Measurements from ENCODE around the gene CPAMD8.
A peak's percentile ranks its signal among the peaks of the same experiment; 100 is the strongest.

The CPAMD8 gene

DNA sequence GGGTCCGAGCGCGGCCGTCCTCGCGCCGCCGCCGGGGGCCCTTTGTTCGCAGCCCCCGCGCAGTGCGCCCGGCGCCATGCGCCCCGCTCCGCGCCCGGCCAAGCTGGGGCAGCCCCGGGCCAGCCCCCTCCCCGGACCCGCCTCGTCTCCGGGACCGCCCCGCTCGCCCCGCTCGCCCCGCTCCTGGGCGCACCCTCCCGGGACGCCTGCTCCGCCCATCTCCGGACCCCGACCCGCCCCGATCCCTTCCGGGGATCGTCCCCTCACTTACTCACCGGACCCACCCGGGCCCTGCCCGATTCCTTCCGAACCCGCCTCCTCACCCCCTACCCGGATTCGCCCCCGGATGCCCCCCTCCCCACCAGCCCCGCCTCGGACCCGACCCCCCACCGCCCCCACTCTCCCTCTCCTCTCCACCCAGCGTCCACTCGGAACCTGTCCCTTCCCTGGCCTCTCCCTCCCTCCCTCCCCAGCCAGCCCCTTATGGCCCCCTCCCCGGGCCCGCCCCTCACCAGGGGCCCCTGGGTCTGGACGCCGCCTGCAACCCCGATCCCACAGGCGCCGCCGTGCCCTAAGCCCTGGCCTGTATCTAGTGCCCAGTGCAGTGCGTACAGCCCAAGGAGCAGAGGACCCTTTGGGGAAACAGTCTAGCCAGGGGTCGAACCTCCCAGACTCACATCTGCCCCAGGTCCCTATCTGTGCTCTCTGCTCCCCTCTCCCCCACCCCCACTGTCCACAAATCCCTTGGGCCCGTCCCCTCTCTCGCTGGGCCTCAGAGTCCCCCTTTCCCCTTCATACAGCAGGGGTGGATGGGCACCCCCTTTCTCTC is at the start of gene CPAMD8:
CPAMD8 (minus strand) TSS at position 105 of the 829 bp plus-strand sequence. CDS start 168 bp downstream, outside the sequence.
- in situ Hi-C loops (cut with HindIII; ENCODE audit: low sequenced_read_pairs), result no loop called here
- DNase-seq (ENCODE audit: low read depth, low spot score), result no peak
- H3K4me3 ChIP-seq (ENCODE audit: low read depth, low read length), result no peak within 1 kb of the TSS
- TF ChIP-seq, protein P1, sequence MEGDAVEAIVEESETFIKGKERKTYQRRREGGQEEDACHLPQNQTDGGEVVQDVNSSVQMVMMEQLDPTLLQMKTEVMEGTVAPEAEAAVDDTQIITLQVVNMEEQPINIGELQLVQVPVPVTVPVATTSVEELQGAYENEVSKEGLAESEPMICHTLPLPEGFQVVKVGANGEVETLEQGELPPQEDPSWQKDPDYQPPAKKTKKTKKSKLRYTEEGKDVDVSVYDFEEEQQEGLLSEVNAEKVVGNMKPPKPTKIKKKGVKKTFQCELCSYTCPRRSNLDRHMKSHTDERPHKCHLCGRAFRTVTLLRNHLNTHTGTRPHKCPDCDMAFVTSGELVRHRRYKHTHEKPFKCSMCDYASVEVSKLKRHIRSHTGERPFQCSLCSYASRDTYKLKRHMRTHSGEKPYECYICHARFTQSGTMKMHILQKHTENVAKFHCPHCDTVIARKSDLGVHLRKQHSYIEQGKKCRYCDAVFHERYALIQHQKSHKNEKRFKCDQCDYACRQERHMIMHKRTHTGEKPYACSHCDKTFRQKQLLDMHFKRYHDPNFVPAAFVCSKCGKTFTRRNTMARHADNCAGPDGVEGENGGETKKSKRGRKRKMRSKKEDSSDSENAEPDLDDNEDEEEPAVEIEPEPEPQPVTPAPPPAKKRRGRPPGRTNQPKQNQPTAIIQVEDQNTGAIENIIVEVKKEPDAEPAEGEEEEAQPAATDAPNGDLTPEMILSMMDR (IDR thresholded peaks at IDR 0.05; ENCODE audit: low read depth, low read length), result no peak

DNA sequence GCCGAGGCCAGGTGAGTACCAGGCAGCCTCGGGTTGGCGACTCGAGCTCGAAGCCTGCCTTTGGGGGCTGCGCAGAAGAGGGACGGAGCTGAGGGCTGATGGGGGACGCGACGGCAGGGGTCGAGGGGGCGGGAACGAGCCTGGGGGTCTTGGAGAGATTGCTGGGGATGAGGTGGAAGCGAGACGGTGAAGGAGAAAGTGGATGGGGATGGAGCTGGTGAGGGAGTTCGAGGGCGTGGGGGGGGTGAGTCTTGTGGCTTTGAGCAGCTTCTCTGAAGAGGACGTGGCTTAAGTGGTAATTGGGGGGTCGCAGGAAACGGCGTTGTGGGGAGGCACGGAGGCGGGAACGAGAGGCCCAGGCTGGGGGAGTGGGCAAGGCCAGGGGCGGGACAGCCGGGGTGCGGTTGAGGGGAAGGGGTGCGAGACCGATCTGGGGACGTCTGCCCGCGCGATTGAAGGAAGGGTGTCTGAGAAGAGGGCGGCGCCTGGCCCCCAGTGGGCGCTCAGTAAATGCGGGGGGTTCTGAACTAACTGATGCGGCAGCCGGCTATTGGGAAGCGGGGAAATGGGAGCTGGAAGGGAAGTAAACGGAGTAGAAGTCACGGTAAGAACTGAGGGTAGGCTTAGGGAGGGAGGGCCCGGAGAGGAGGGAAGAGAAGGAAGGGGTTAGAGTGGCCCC is 49.4 kb upstream of the CPAMD8 start:
- TF ChIP-seq, protein P1 (IDR thresholded peaks at IDR 0.05; ENCODE audit: low read depth, low read length), result no peak
- DNase-seq (ENCODE audit: low read depth, low spot score), result peak; percentile 30
- in situ Hi-C loops (cut with HindIII; ENCODE audit: low sequenced_read_pairs), result no loop called here
- H3K4me3 ChIP-seq (ENCODE audit: low read depth, low read length), result peak overlapping the region; percentile 94

DNA sequence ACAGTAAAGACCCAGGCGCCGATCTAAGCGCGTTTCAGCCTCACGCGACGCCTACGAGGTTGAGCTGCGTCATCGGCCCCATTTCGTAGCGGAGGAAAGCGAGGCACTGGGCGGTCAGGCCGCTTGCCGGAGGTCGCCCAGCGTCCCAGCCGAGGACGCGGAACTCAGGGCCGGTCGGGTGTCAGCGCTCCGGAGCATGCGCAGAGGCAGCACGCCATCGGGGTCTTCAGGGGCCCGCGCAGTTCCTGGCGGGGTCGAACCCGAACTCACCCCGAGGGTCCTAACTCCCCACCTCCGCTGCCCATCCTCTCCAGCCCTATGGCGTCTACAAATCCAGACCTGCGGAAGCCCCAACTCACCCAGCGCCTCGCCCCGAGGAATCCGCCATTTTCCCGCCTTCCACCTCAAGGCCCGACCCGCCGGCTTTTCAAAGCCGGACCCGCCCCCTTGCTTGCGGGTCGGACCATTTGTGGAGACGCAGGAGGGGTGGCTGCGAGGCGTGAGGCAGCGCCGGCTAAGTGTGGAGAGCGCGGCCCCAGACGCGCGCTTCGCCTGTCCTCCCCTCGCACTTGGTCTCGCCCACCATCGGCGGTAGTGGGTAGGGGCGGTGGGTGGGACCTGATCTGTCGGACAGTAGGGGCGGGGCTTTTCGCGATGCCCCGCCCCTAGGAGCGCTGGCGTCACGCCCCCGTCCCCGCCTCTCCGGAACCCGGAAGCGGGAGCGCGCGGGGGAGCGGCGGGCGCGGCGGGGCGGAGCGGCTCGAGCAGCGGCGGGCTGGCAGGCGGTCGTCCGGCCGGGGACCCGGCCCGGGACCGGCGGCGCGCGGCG is 48.6 kb upstream of the CPAMD8 start, which contains the start of the genes HAUS8 and MYO9B:
HAUS8 (minus strand) TSS at position 418 of the 829 bp plus-strand sequence; CDS start at position 388, 30 bp downstream.
MYO9B (plus strand) TSS at position 743 of the 829 bp plus-strand sequence. CDS start 25,941 bp downstream, outside the sequence.
- in situ Hi-C loops (cut with HindIII; ENCODE audit: low sequenced_read_pairs), result no loop called here
- H3K4me3 ChIP-seq (ENCODE audit: low read depth, low read length), result peak within 1 kb of the TSS; percentile 94
- TF ChIP-seq, protein P1 (IDR thresholded peaks at IDR 0.05; ENCODE audit: low read depth, low read length), result no peak
- DNase-seq (ENCODE audit: low read depth, low spot score), result peak; percentile 100

DNA sequence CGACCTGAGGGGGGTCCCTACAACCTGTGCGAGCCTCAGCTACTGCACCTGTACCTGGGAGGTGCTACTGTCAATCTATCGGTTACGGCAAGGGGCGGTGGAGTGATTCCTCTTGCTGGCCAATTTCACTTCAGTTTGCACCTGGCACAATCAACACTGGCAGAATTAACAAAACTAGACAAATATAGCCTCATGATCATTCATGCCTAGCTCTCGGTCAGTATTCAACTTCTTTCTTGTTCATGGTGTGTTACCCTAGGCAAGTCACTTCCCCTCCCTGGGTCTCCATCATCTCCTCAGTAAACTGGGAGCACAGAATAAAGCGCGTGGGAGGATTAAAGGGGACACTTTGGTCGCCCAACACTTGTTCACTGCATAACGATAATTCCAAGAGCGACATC is 48.0 kb upstream of the CPAMD8 start:
- peak overlapping the region; percentile 82 for H3K4me3 ChIP-seq (ENCODE audit: low read depth, low read length)
- TF ChIP-seq, protein P1 (IDR thresholded peaks at IDR 0.05; ENCODE audit: low read depth, low read length), result no peak
- DNase-seq (ENCODE audit: low read depth, low spot score), result no peak
- in situ Hi-C loops (cut with HindIII; ENCODE audit: low sequenced_read_pairs), result no loop called here

DNA sequence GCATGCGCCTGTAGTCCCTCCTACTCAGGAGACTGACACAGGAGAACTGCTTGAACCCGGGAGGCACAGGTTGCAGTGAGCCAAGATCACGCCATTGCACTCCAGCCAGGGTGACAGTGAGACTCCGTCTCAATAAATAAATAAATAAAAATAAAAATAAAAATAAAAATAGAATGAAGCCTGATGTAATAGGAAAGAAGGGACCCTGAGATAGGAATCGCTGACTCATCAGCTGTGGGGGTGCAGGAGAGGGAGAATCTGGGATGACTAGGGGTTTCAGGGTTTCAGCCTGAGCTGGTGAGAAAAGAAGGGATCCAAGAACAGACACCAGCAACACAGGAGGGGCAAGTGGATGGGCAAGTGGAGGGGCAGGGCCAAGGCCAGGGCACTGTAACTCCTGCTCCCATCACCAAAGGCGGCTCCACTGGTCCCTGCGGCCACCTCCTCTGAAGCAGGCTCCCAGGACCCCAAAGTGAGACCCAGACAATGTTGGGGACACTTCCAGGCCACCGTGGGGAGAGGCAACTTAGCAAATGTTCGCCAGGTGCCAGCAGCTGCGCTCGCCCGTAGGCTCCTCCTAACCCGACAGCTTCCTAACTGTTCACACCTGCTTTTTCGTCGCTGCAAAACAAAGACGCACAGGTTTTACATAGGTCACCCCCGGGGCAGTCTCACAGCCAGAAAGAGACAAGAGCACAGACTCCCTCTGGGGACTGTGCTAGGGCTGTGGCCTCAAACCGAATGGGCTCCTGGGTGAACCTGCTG is 47.4 kb upstream of the CPAMD8 start:
- in situ Hi-C loops (cut with HindIII; ENCODE audit: low sequenced_read_pairs), result no loop called here
- H3K4me3 ChIP-seq (ENCODE audit: low read depth, low read length), result peak overlapping the region; percentile 82
- TF ChIP-seq, protein P1 (IDR thresholded peaks at IDR 0.05; ENCODE audit: low read depth, low read length), result no peak
- DNase-seq (ENCODE audit: low read depth, low spot score), result no peak

All from astrocyte of the spinal cord (primary cell).